Mucosa of descending colon (tissue), 3 donors: Measurements from ENCODE around the gene CREB1. TPM values are rescaled to one million over a fixed set of nuclear protein-coding genes. Genes with fewer than 3 reads are reported as not detected.
"Not testable (repeated sequence)": the region's sequence is repeated elsewhere in the genome, so short reads cannot be mapped to it uniquely, and the experiment has no call there.

Experiments
- ATAC-seq: fragments of 200-7000 bp; cut with Tn5 transposase; one replicate; pipeline ENCODE4 v1.9.1; 2020; ENCODE audit warnings: mild to moderate bottlenecking, moderate library complexity
- DNase-seq, 3 donors: peaks; one replicate each; pipeline ENCODE4 v3.0.0-alpha.2; 2020
- H3K36me3 ChIP-seq: fragments of 200-600 bp; one replicate; pipeline ENCODE4 v1.8.0; 2021; ENCODE audit warnings: low read depth, mild to moderate bottlenecking
- H3K4me1 ChIP-seq: fragments of 200-600 bp; one replicate; pipeline ENCODE4 v1.8.0; 2021; ENCODE audit warnings: low read depth, mild to moderate bottlenecking
- H3K4me3 ChIP-seq: fragments of 200-600 bp; one replicate; pipeline ENCODE4 v1.8.0; 2021; ENCODE audit warnings: mild to moderate bottlenecking
- H3K9me3 ChIP-seq: fragments of 200-600 bp; one replicate; pipeline ENCODE4 v1.8.0; 2021; ENCODE audit warnings: mild to moderate bottlenecking
- intact Hi-C, 2 donors: fragments of 100-400 bp; cut with DNase I in 1 of 2; cut with micrococcal nuclease in 1 of 2; formaldehyde crosslinking; loops; one replicate each; pipeline versions ENCODE4 v1.11.0 to v1.11.1; 2022; cut with DNase I, micrococcal nuclease
- total RNA-seq, 3 donors: library from RNA; stranded (reverse); fragmentation: NEBNext Ultra II Directional in 2 of 3; extraction: Animal tissue kit (Norgen Biotek cat#: 25700) in 2 of 3; gene quantifications; one replicate each; pipeline versions ENCODE4 v1.2.1 to v1.2.4, GENCODE V29; 2021 to 2023
- TF ChIP-seq, protein P1 (sequence below): fragments of 200-600 bp; IDR thresholded peaks from one replicate; pipeline ENCODE4 v1.8.0; 2022; ENCODE audit warnings: antibody characterized with exemption, mild to moderate bottlenecking
- donor health status: DM: no; HTN: no; CAD: no; lungs with moderate emphysema.
- donor health status: DM: no; HTN: no; CAD: no.
- donor health status: DM: no; HTN: yes; CAD: no.

The CREB1 gene
- total RNA-seq, 3 donors from 2014 or later, result 51.1 to 65.0 (median 53.3) TPM

DNA sequence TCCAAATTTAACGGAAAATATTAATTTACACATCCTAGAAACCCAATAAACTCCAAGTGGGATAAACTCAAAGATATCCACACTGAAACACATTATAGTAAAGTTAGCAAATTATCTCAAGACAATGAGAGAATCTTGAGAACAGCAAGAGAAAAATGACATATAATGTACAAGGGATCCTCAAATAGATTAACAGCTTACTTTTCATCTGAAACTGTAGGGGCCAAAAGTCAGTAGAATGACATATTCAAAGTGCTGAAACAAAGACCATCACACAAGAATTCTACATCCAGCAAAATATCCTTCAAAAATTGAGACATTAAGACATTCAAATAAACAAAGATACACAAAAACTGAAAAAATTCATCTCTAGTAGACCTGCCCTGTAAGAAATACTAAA, 114.1 kb downstream of the CREB1 start:
- ATAC-seq (no peak), DNase-seq (no peak)
- no peaks in the 10 kb centered on the region for H3K9me3 ChIP-seq
- TF ChIP-seq, protein P1, sequence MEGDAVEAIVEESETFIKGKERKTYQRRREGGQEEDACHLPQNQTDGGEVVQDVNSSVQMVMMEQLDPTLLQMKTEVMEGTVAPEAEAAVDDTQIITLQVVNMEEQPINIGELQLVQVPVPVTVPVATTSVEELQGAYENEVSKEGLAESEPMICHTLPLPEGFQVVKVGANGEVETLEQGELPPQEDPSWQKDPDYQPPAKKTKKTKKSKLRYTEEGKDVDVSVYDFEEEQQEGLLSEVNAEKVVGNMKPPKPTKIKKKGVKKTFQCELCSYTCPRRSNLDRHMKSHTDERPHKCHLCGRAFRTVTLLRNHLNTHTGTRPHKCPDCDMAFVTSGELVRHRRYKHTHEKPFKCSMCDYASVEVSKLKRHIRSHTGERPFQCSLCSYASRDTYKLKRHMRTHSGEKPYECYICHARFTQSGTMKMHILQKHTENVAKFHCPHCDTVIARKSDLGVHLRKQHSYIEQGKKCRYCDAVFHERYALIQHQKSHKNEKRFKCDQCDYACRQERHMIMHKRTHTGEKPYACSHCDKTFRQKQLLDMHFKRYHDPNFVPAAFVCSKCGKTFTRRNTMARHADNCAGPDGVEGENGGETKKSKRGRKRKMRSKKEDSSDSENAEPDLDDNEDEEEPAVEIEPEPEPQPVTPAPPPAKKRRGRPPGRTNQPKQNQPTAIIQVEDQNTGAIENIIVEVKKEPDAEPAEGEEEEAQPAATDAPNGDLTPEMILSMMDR, result no peak
- no peaks in the 10 kb centered on the region for H3K4me1 ChIP-seq
- intact Hi-C loops, result no loop called here
- no peak overlapping the region for H3K4me3 ChIP-seq
- H3K36me3 ChIP-seq, result no peaks in the 10 kb centered on the region

DNA sequence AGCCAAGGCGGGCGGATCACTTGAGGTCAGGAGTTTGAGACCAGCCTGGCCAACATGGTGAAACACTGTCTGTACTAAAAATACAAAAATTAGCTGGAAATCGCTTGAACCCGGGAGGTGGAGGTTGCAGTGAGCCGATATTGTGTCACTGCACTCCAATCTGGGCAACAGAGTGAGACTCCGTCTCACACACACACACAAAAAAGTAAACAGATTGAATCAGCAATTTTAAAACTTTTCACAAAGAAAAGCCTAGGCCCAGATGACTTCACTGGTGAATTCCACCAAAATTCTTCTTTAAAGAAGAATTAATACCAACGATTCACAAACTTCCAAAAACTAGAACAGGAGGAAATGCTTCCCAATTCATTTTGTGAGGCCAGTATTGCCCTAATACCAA, 116.8 kb downstream of the CREB1 start:
- DNase-seq, ATAC-seq, H3K4me1 ChIP-seq, H3K36me3 ChIP-seq, H3K9me3 ChIP-seq, H3K4me3 ChIP-seq, intact Hi-C loops: not testable (repeated sequence)

Other genes with a start within 250 kb of the CREB1 start
- gene METTL21A, start 95.4 kb downstream of the CREB1 start, total RNA-seq, result 10 to 100 TPM in 2 of 3 donors, 1 to 10 TPM in 1; 9.6 to 21.5 (median 15.2) TPM
- gene CCNYL1, start 181.7 kb downstream of the CREB1 start, total RNA-seq, result 10 to 100 TPM; 27.8 to 53.9 (median 32.0) TPM
- gene FZD5, start 239.9 kb downstream of the CREB1 start, total RNA-seq, result 100 to 1,000 TPM in 2 of 3 donors, 10 to 100 TPM in 1; 89.9 to 140 (median 125) TPM